Neural progenitor cell (in vitro differentiated cells): ENCODE measurements around the gene TRAM2. TPM values are rescaled to one million over a fixed set of nuclear protein-coding genes. Genes with fewer than 3 reads are reported as not detected.

ENCODE experiments used
- DNase-seq: peaks from one replicate; pipeline ENCODE4 v3.0.0-alpha.2; 2016; ENCODE audit warnings: low spot score
- H2AFZ ChIP-seq: fragments of 200-600 bp; sonication (generic); replicated peaks from 2 replicates; pipeline ENCODE4 v1.6.1; 2016; ENCODE audit warnings: antibody characterized with exemption
- H3F3A ChIP-seq: fragments of 200-600 bp; sonication (generic); 2 replicates; pipeline ENCODE4 v1.6.1; 2016; ENCODE audit warnings: antibody characterized with exemption, low read depth
- H3K27ac ChIP-seq: fragments of 200-600 bp; sonication (generic); 2 replicates; pipeline ENCODE4 v1.5.1; 2016; ENCODE audit warnings: mild to moderate bottlenecking
- H3K27me3 ChIP-seq: fragments of 200-600 bp; sonication (generic); 2 replicates; pipeline ENCODE4 v1.6.1; 2016; ENCODE audit warnings: mild to moderate bottlenecking, moderate library complexity
- H3K36me3 ChIP-seq: fragments of 200-600 bp; sonication (generic); 2 replicates; pipeline ENCODE4 v1.5.1; 2016
- H3K4me1 ChIP-seq: fragments of 200-600 bp; sonication (generic); 2 replicates; pipeline ENCODE4 v1.6.1; 2016; ENCODE audit warnings: mixed run types
- H3K4me2 ChIP-seq: fragments of 200-600 bp; sonication (generic); 2 replicates; pipeline ENCODE4 v1.6.1; 2016
- H3K4me3 ChIP-seq: fragments of 200-600 bp; sonication (generic); 2 replicates; pipeline ENCODE4 v1.5.1; 2016
- H3K79me2 ChIP-seq: fragments of 200-600 bp; sonication (generic); 2 replicates; pipeline ENCODE4 v1.6.1; 2016; ENCODE audit warnings: low read depth
- H3K9ac ChIP-seq: fragments of 200-600 bp; sonication (generic); 2 replicates; pipeline ENCODE4 v1.6.1; 2016
- H3K9me3 ChIP-seq: fragments of 200-600 bp; sonication (generic); 2 replicates; pipeline ENCODE4 v1.5.1; 2016; ENCODE audit warnings: low read depth
- H4K20me1 ChIP-seq: fragments of 200-600 bp; sonication (generic); 2 replicates; pipeline ENCODE4 v1.6.1; 2016; ENCODE audit warnings: low read depth
- H3K27ac Mint-ChIP-seq: 3 replicates; pipeline ENCODE4 v1.8.0; 2021; ENCODE audit warnings: mixed read lengths
- H3K27me3 Mint-ChIP-seq: 2 replicates; pipeline ENCODE4 v1.8.0; 2022; ENCODE audit warnings: low read depth, mild to moderate bottlenecking, inconsistent platforms, moderate library complexity, mixed read lengths; ENCODE audit not compliant: insufficient read depth
- H3K36me3 Mint-ChIP-seq: 3 replicates; pipeline ENCODE4 v1.8.0; 2021; ENCODE audit warnings: mixed read lengths
- H3K4me1 Mint-ChIP-seq: 3 replicates; pipeline ENCODE4 v1.8.0; 2021; ENCODE audit warnings: mixed read lengths
- H3K4me3 Mint-ChIP-seq: 3 replicates; pipeline ENCODE4 v1.8.0; 2021; ENCODE audit warnings: mild to moderate bottlenecking, moderate library complexity, mixed read lengths
- H3K9me3 Mint-ChIP-seq: 3 replicates; pipeline ENCODE4 v1.8.0; 2020; ENCODE audit warnings: mixed read lengths
- CTCF ChIP-seq: fragments of 200-600 bp; sonication (generic); IDR thresholded peaks from 2 replicates; pipeline ENCODE4 v1.5.1; 2017; ENCODE audit warnings: antibody characterized with exemption, mild to moderate bottlenecking
- EZH2 ChIP-seq: fragments of 200-600 bp; sonication (generic); IDR thresholded peaks from 2 replicates; pipeline ENCODE4 v1.6.1; 2017; ENCODE audit warnings: antibody characterized with exemption, mild to moderate bottlenecking, moderate library complexity
- EZH2phosphoT487 ChIP-seq: fragments of 200-600 bp; sonication (generic); IDR thresholded peaks from 2 replicates; pipeline ENCODE4 v1.6.1; 2017; ENCODE audit warnings: antibody characterized with exemption
- total RNA-seq: library from RNA; depleted of rRNA; stranded (reverse); fragments of >200 nt; gene quantifications from 2 replicates; pipeline ENCODE4 v1.2.3, GENCODE V29; 2015; ENCODE audit warnings: low replicate concordance

Gene TRAM2
- total RNA-seq, 1 donor from 2014 or later = 12.3 TPM

GRCh38 chr6:52548353-52548713, 28.5 kb downstream of the TRAM2 start:
- no peak for TF ChIP-seq CTCF
- TF ChIP-seq EZH2 = no peak
- TF ChIP-seq EZH2phosphoT487 = no peak
- Histone ChIP-seq H4K20me1 (peaks cover 21% of the 10 kb centered on the region), H3K9ac (no peak overlapping the region), H3F3A (peaks cover 28% of the 10 kb centered on the region), H3K4me2 (no peak overlapping the region), H3K79me2 (peaks cover 67% of the 10 kb centered on the region), H3K36me3 (no peaks in the 10 kb centered on the region), H3K27ac (no peak overlapping the region), H2AFZ (no peak overlapping the region), H3K4me1 (peaks cover 30% of the 10 kb centered on the region), H3K9me3 (no peaks in the 10 kb centered on the region), H3K4me3 (no peak overlapping the region), H3K27me3 (no peaks in the 10 kb centered on the region)
- peaks cover 79% of the 10 kb centered on the region for H3K4me1 Mint-ChIP-seq
- H3K27me3 Mint-ChIP-seq = peaks cover 2% of the 10 kb centered on the region
- H3K9me3 Mint-ChIP-seq = no peaks in the 10 kb centered on the region
- H3K27ac Mint-ChIP-seq = peak overlapping the region; percentile 42
- DNase-seq = no peak
- no peak overlapping the region for H3K4me3 Mint-ChIP-seq
- peaks cover 17% of the 10 kb centered on the region for H3K36me3 Mint-ChIP-seq

- Mint-ChIP-seq H3K9me3 (no peaks in the 10 kb centered on the region), H3K27ac (peak overlapping the region; percentile 42)
- H3K79me2 ChIP-seq = peaks cover 64% of the 10 kb centered on the region
These were observed 29.1 kb downstream of the TRAM2 start for GRCh38 chr6:52547647-52548352.

GRCh38 chr6:52546678-52547077, 30.2 kb downstream of the TRAM2 start:
- Mint-ChIP-seq H3K4me1 (peaks cover 73% of the 10 kb centered on the region), H3K9me3 (no peaks in the 10 kb centered on the region), H3K27me3 (no peaks in the 10 kb centered on the region), H3K4me3 (no peak overlapping the region), H3K27ac (no peak overlapping the region), H3K36me3 (peaks cover 17% of the 10 kb centered on the region)
- no peak overlapping the region for H3K4me3 ChIP-seq
- H4K20me1 ChIP-seq = peaks cover 25% of the 10 kb centered on the region
- DNase-seq = no peak
- H2AFZ ChIP-seq = no peak overlapping the region
- H3K9me3 ChIP-seq = no peaks in the 10 kb centered on the region
- no peak overlapping the region for H3K4me2 ChIP-seq
- no peak overlapping the region for H3K9ac ChIP-seq
- H3K27ac ChIP-seq = no peak overlapping the region
- H3K36me3 ChIP-seq = no peaks in the 10 kb centered on the region
- peaks cover 12% of the 10 kb centered on the region for H3F3A ChIP-seq
- TF ChIP-seq CTCF (no peak), EZH2phosphoT487 (no peak), EZH2 (no peak)
- peaks cover 64% of the 10 kb centered on the region for H3K79me2 ChIP-seq
- no peaks in the 10 kb centered on the region for H3K27me3 ChIP-seq
- peaks cover 15% of the 10 kb centered on the region for H3K4me1 ChIP-seq

More at GRCh38 chr6:52547647-52548352, 29.1 kb downstream of the TRAM2 start:
- H3K36me3 Mint-ChIP-seq = peaks cover 17% of the 10 kb centered on the region
- H3K9ac ChIP-seq = no peak overlapping the region
- H3K4me3 ChIP-seq = no peak overlapping the region
- H3F3A ChIP-seq = peaks cover 23% of the 10 kb centered on the region
- no peaks in the 10 kb centered on the region for H3K9me3 ChIP-seq
- H3K36me3 ChIP-seq = no peaks in the 10 kb centered on the region
- peaks cover 26% of the 10 kb centered on the region for H3K4me1 ChIP-seq
- H3K4me3 Mint-ChIP-seq = no peak overlapping the region
- no peak overlapping the region for H3K4me2 ChIP-seq
- H2AFZ ChIP-seq = no peak overlapping the region
- no peak for DNase-seq
- peaks cover 79% of the 10 kb centered on the region for H3K4me1 Mint-ChIP-seq
- peaks cover 2% of the 10 kb centered on the region for H3K27me3 Mint-ChIP-seq
- peaks cover 21% of the 10 kb centered on the region for H4K20me1 ChIP-seq
- no peak for TF ChIP-seq EZH2
- no peak for TF ChIP-seq EZH2phosphoT487
- no peak for TF ChIP-seq CTCF
- H3K27ac ChIP-seq = no peak overlapping the region
- H3K27me3 ChIP-seq = no peaks in the 10 kb centered on the region
